ENCODE data around the gene PDIA3.
"Not testable (repeated sequence)": the region's sequence is repeated elsewhere in the genome, so short reads cannot be mapped to it uniquely, and the experiment has no call there.

PDIA3 gene

DNA sequence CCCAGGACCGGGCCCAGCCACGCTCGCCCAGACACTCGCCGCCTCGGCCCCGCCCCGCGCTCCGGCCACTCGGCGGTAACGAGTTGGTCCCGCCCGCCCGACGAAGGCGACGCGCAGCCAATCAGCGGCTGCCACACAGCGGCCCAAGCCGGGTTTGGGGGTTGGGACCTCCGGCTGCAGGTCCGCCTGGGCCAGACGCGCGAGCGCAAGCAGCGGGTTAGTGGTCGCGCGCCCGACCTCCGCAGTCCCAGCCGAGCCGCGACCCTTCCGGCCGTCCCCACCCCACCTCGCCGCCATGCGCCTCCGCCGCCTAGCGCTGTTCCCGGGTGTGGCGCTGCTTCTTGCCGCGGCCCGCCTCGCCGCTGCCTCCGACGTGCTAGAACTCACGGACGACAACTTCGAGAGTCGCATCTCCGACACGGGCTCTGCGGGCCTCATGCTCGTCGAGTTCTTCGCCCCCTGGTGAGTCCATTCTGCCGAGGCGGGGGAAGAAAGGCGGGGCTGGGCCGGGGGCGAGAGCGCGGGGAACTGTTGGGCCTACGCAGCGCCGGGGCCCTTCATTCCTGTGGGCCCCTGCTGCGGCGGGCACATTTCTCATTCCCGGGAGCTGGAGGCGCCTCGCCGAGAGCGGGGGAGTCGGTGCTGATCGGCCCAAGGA lies at the start of gene PDIA3:
TSS of gene PDIA3 (plus strand) at position 194 of the 658 bp plus-strand sequence. CDS start at position 296, 102 bp downstream.
- peak; percentile 93 for DNase-seq (ENCODE audit: low spot score)

DNA sequence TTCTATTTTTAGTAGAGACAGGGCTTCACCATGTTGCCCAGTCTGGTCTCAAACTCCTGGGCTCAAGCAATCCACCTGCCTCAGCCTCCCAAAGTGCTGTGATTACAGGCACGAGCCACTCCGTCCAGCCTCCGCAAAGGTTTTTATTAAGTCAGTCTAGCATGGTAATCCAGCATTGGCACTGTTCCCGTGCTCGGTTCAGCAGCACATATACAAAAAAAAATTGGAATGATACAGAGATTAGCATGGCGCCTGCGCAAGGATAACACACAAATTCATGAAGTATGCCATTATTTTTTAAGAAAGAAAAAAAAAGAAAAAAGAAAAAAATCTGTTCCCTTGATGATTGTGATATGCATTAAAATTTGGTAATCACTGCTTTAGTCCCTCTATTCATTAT lies 44.1 kb upstream of the PDIA3 start:
- no peak for DNase-seq (ENCODE audit: low spot score)

GRCh38 chr15:43702701-43703424 lies 43.4 kb upstream of the PDIA3 start:
- DNase-seq (ENCODE audit: low spot score): no peak

GRCh38 chr15:43710431-43711131 lies 35.7 kb upstream of the PDIA3 start:
- DNase-seq (ENCODE audit: low spot score): not testable (repeated sequence)

DNA sequence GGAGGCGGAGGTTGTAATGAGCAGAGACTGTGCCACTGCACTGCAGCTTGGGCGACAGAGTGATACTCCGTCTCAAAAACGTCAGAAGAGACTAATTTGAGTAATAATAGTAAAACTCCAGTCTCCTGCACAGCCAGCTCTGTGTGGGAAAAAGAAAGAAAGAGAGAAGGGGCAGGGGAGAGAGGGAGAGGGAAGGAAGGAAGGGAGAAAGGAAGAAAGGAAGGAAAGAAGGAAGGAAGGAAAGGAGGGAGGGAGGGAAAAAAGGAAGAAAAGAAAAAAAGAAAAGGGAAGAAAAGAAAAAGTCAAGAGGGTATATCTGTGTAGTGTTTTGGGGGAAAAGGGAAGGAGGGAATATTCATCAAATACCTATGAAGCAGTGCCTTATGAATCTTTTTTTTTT lies 23.1 kb upstream of the PDIA3 start:
- DNase-seq (ENCODE audit: low spot score): no peak

- DNase-seq (ENCODE audit: low spot score): not testable (repeated sequence)
These were observed 19.9 kb upstream of the PDIA3 start for GRCh38 chr15:43726306-43726705.

- not testable (repeated sequence) for DNase-seq (ENCODE audit: low spot score)
These were observed 18.0 kb upstream of the PDIA3 start for GRCh38 chr15:43728053-43728725.

- no peak for DNase-seq (ENCODE audit: low spot score)
These were observed 10.8 kb upstream of the PDIA3 start for GRCh38 chr15:43735416-43735815.

- peak; percentile 25 for DNase-seq (ENCODE audit: low spot score)
These were observed 668 bp downstream of the PDIA3 start for GRCh38 chr15:43746903-43747309.

DNA sequence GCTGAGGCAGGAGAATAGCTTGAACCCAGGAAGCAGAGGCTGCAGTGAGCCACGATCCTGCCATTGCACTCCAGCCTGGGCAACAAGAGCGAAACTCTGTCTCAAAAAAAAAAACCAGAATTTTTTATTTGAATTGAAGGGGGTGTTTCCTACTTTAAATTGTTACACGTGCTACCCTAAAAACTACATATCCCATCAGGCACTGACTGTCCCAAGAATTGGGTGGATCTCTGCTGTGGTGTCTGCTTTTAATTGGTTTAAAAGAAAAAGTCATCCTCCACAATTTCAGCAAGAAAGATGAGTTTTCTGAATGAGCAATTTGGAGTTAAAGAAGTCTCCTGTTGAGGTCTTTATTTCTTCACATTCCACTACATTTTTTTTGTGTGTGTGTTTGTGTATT lies 2.1 kb downstream of the PDIA3 start:
- DNase-seq (ENCODE audit: low spot score): no peak

DNA sequence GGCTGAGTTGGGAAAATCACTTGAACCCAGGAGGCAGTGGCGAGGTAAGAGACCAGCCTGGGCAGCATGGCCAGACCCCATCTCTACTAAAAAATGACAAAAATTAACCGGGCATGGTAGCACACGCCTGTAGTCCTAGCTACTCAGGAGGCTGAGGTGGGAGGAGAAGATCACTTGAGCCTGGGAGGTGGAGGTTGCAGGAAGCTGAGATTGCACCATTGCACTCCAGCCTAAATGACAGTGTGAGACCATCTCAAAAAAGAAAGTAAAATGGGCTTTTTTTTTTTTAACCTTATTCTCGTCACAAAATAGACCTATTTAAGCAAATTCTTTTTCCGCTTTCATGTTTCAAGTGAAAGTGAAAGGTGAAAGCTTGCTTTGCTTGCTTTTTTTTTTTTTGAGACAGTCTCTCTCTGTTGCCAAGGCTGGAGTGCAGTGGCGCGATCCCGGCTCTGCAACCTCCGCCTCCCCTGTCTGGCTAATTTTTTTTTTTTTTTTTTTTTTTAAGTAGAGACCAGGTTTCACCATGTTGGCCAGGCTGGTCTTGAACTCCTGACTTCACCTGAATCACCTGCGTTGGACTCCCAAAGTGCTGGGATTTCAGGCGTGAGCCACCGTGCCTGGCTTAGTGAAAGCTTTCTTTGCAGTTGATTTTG lies 3.6 kb downstream of the PDIA3 start:
- no peak for DNase-seq (ENCODE audit: low spot score)

DNA sequence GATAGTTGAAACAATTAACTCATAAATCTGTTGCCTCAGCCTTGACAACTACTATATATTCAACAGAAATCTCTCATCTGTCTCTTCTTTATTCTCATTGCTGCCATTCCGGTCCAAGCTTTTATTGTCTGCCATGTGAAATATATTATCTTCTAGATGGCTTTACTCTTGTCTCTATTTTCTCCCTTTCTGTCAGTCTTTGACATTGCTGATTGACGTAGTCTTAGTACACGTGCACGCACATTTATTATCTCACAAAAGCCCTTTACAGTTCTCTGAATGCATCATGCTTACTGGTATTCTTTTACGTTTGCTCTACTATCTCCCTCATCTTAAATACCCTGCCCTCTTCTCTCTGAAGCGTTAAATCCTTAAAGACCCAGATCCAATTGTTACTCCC lies 5.6 kb downstream of the PDIA3 start:
- DNase-seq (ENCODE audit: low spot score): no peak

DNA sequence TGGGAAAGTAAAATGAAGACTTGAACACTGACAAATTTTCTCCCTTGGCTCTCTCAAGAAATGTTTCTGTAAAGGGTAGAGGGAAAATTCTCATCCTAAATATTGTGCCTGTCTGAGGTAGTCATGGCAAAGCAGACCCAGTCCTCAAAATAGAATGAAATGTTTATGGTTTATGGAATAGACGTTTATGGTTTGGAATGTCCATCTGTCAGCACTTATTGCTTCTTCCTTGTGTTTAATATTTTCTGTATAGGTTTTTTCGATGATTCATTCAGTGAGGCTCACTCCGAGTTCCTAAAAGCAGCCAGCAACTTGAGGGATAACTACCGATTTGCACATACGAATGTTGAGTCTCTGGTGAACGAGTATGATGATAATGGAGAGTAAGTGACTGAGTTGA lies 16.6 kb downstream of the PDIA3 start:
- DNase-seq (ENCODE audit: low spot score): no peak

GRCh38 chr15:43763819-43764446 lies 17.7 kb downstream of the PDIA3 start:
- no peak for DNase-seq (ENCODE audit: low spot score)

DNA sequence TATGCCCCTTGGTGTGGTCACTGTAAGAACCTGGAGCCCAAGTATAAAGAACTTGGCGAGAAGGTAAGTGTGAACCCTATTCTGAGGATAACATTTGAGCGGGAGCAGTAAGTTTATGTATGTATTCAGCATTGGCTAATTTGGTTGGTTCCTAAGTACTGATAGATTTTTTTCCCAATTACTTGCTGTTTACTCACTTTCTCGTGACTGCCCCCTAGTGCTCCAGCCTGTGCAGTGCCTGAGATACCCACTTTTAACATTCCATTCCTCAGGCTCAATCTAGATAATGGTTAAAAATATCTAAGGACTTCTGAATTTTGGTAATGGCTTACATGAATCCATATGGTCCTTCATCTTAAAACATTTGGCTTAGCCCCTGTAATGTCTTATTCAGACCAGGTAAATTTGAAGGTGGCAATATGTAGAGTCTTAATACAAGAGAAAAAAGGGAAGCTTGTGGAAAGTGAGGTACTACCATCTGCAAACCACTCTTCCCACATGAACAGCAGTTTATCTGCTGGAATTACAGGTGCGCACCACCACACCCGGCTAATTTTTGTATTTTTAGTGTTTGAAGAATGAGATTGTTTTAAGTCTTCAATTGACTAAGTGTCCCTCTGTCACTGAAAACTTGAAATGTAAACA lies 23.5 kb downstream of the PDIA3 start:
- peak; percentile 39 for DNase-seq (ENCODE audit: low spot score)

DNA sequence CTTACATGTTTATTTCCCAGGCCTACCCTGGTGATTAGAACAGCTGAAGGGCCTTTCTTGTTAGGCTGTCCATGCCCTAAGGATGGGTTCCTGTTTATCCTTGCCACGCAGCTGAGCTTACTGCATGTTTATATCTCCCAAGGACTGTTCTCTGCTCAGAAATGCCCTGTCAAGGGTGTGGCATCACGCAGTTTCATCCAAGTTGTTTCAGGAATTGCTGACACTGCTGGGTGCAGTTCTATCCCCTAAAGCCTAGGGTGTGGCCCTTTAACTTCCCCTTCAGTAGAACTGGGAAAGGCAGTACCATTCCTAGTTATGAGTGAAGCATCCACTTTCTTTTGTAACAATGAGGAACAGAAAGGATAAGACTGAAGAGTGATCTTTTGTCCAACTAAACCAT lies 25.6 kb downstream of the PDIA3 start:
- no peak for DNase-seq (ENCODE audit: low spot score)

DNA sequence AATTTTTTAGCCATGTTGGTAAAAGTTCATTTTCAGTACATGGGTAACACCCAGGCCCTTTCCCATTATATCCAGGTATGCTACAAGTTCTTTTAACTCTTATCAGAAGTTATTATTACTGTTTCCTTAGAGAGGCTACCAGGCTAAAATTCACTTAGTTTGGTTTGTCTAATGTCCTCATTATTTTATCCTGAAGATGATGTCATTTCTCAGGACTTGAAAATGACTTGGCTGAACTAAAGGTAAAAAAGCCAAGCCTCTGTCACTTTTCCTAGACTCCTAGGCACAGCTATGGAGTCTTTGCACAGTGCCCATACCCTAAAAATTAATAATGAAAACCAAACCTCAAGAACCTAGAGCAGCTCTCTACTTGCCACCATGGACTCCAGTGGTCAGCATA lies 26.4 kb downstream of the PDIA3 start:
- no peak for DNase-seq (ENCODE audit: low spot score)

GRCh38 chr15:43774062-43774461 lies 27.8 kb downstream of the PDIA3 start:
- DNase-seq (ENCODE audit: low spot score): no peak

GRCh38 chr15:43775411-43775965 lies 29.2 kb downstream of the PDIA3 start:
- no peak for DNase-seq (ENCODE audit: low spot score)

DNA sequence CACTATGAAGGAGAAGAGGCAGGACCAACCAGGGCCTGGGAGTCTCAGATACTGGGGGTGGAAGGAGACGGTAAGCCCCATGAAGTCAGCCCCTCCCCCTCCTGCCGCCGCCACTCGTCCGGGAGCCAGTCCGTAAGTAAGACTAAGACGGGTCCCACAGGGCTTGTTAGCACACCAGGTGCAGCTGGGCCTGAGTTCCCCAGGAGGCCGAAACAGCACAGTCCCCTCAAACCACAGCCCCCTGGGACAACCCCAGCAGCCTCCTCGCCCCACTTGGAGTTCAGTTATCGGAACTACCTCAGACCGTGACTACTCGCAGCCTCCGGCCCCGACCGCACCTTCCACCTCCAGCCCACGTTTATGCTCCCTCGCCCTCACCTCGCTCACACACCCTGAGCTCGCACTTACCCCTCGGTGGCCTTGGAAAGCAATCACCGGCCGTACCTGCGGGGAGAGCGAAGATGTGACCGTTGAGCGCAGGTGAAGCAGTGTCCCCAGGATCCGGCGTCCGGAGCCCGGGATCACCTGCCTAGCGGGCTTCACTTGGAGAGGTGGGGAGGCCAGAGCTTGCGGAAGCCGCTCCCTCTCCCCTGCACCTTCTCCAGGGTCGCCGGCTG lies 30.0 kb downstream of the PDIA3 start:
- no peak for DNase-seq (ENCODE audit: low spot score)
